Measurements from ENCODE around the gene PAM. TPM values are rescaled to one million over a fixed set of nuclear protein-coding genes. Genes with fewer than 3 reads are reported as not detected.

The PAM gene
- total and polyA plus RNA-seq, 2 of the 8 experiments (the other 6 are each of a cell fraction or from before 2014, with no cell fraction given): 30.4 to 67.8 TPM

GRCh38 chr5:102796498-102796897 is 41.4 kb downstream of the PAM start:
- H3K36me3 ChIP-seq (ENCODE audit: control insufficient read depth in 2 of 4, insufficient read depth in 4 of 4, low read length in 3 of 4): no peaks in the 10 kb centered on the region
- H3K9me3 ChIP-seq (ENCODE audit: insufficient read depth in 2 of 2, low read depth in 1 of 2, low read length in 1 of 2): no peaks in the 10 kb centered on the region
- TF ChIP-seq CBX5 (IDR thresholded peaks at IDR 0.05; ENCODE audit: low read depth, low read length): no peak
- no peak overlapping the region for H3K18ac ChIP-seq (ENCODE audit: extremely low read depth, low read length)
- H2AK5ac ChIP-seq (ENCODE audit: low read depth, low read length): no peak overlapping the region
- no peak overlapping the region for H3K4ac ChIP-seq (replicated peaks; ENCODE audit: insufficient read length, low read depth, low read length)
- H4K91ac ChIP-seq (replicated peaks; ENCODE audit: insufficient read length, low read length): no peak overlapping the region
- ChIA-PET POLR2A (ENCODE audit: partially characterized antibody) (no interaction called here), CTCF (ENCODE audit: partially characterized antibody) (interaction anchor here (1.0 kb wide), 1 partner anchor 10 kb away, joined by 3 read pairs; no protein-coding TSS in a partner anchor)
- H3K23ac ChIP-seq (ENCODE audit: insufficient read length): no peak overlapping the region
- no peak overlapping the region for H3K14ac ChIP-seq (ENCODE audit: insufficient read length)
- WGBS, 2 experiments (ENCODE audit: extremely low coverage in 1 of 2, insufficient coverage in 1 of 2, insufficient read length in 1 of 2, insufficient replicate concordance in 2 of 2, low coverage in 1 of 2, low lambda C conversion rate in 2 of 2, missing lambda C conversion rate in 1 of 2): 78% methylated on average over 2 of the region's 2 CpGs; no CpG with 5 or more reads in 1 of the 2 experiments
- H3K56ac ChIP-seq (replicated peaks; ENCODE audit: insufficient read length, low read depth, low read length): no peak overlapping the region
- no peak for DNase-seq (ENCODE audit: low read depth in 1 of 2, low spot score in 2 of 2)
- no peaks in the 10 kb centered on the region for H3K23me2 ChIP-seq (ENCODE audit: low read depth, low read length)
- no peaks in the 10 kb centered on the region for H4K20me1 ChIP-seq (replicated peaks in 1 of 2; ENCODE audit: control insufficient read depth in 1 of 2, insufficient read depth in 2 of 2, low read length in 2 of 2)
- no peak overlapping the region for H2BK15ac ChIP-seq (ENCODE audit: low read length)
- no peak overlapping the region for H3K27ac ChIP-seq (ENCODE audit: low read depth, low read length)
- no peak overlapping the region for H2BK120ac ChIP-seq (replicated peaks; ENCODE audit: low read depth, low read length)
- H2BK5ac ChIP-seq (ENCODE audit: low read depth, low read length): no peak overlapping the region
- H4K8ac ChIP-seq (ENCODE audit: extremely low read depth, insufficient read depth, low read length): no peak overlapping the region
- no peak for FAIRE-seq
- H2BK20ac ChIP-seq (ENCODE audit: low read length): no peak overlapping the region
- H4K5ac ChIP-seq (ENCODE audit: insufficient read length, low read depth, low read length): no peak overlapping the region
- peaks cover 2 to 31% (median 6%) of the 10 kb centered on the region in 4 experiments for H3K4me1 ChIP-seq (replicated peaks in 1 of 4; ENCODE audit: control insufficient read depth in 3 of 4, insufficient read depth in 4 of 4, low read length in 3 of 4)
- H3K4me2 ChIP-seq (ENCODE audit: insufficient read depth in 1 of 2, low read depth in 2 of 2, low read length in 2 of 2): no peak overlapping the region
- no peaks in the 10 kb centered on the region for H3K79me1 ChIP-seq (ENCODE audit: low read depth, low read length)
- no peak overlapping the region for H3K9ac ChIP-seq (replicated peaks in 1 of 4; ENCODE audit: extremely low read depth in 1 of 4, low read depth in 3 of 4, low read length in 3 of 4)
- H3K79me2 ChIP-seq (ENCODE audit: control insufficient read depth in 1 of 2, insufficient read depth in 2 of 2, low read length in 2 of 2): 0 out of 4 replicates have a peak, but pooled peaks cover 0 to 13% of the 10 kb centered on the region in 2 experiments
- no peaks in the 10 kb centered on the region for H3K27me3 ChIP-seq (replicated peaks in 1 of 4; ENCODE audit: control insufficient read depth in 3 of 4, extremely low read depth in 1 of 4, insufficient read depth in 3 of 4, low read length in 3 of 4)
- no peak overlapping the region for H2AFZ ChIP-seq (ENCODE audit: low read length)
- H2BK12ac ChIP-seq (ENCODE audit: low read depth, low read length): no peak overlapping the region
- no peak overlapping the region for H3K4me3 ChIP-seq (ENCODE audit: extremely low read depth in 1 of 4, insufficient read depth in 2 of 4, low read depth in 3 of 4, low read length in 4 of 4)

All from H1 (cell line).